HG03378 (cell line): ENCODE measurements around the gene MTHFD1L.
"Not testable (repeated sequence)": the region's sequence is repeated elsewhere in the genome, so short reads cannot be mapped to it uniquely, and the experiment has no call there.

Source experiments
- ATAC-seq: cut with Tn5 transposase; IDR thresholded peaks from one replicate; pipeline ENCODE4 v1.9.1; 2021; ENCODE audit warnings: mild to moderate bottlenecking, moderate library complexity; ENCODE audit not compliant: unreplicated experiment

MTHFD1L gene

DNA sequence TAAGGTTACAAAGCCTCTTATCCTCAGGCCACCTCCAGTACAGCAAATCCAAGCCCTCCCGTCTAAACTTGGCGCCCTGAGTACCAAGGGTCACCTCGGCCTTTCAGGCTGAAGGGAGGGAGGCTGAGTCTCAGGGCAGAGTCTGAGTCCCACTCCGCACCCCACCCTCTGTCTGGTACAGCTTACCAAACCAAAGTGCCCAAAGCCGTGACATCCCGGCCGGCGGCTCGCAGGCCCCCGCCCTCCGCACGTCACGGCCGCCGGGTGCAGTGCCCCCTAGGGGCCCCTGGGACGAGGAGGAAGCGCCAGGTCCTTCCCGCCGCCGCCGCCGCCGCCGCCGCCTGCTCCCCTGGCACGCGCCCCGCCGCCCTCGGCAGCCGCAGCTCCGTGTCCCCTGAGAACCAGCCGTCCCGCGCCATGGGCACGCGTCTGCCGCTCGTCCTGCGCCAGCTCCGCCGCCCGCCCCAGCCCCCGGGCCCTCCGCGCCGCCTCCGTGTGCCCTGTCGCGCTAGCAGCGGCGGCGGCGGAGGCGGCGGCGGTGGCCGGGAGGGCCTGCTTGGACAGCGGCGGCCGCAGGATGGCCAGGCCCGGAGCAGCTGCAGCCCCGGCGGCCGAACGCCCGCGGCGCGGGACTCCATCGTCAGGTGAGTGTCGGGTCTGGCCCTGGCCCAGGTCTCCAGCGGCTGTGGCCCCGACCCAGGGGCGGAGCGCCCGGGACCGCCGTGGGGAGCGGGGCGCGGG is at the start of gene MTHFD1L:
MTHFD1L (plus strand) TSS at position 297 of the 741 bp plus-strand sequence; CDS start at position 418, 121 bp downstream.
- peak; percentile 77 for ATAC-seq

DNA sequence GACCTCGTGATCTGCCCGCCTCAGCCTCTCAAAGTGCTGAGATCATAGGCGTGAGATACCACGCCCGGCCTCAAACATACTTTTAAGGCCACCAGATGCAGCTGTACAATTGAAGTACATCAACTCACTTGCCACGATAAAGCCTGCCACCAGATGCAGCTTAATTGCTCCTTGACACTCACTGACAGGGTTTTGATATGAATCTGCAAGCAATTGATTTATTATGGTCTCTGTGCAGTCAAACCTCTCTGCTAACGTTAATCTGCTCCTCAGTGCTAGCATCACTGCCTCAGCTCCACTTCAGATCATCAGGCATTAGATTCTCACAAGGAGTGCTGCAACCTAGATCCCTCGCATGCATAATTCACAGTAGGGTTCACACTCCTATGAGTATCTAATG is 48.9 kb upstream of the MTHFD1L start:
- not testable (repeated sequence) for ATAC-seq

DNA sequence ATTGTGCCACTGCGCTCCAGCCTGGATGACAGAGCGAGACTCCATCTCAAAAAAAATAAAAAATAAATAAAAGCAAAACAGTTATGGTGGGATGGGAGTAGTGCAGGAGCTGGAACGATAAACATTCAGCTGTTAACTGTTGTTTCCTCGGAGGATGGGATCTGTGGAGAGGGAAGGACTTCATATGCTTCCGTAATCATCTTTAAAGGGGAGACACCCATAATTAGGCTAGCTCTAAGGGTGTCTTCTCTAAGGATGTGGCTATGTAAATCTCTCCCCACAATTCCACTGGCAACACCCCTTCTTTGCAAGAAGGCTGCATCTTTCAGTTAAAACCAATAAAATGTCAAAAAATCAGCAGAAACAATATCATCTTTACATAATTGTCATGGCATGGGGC is 42.6 kb upstream of the MTHFD1L start:
- ATAC-seq: no peak

DNA sequence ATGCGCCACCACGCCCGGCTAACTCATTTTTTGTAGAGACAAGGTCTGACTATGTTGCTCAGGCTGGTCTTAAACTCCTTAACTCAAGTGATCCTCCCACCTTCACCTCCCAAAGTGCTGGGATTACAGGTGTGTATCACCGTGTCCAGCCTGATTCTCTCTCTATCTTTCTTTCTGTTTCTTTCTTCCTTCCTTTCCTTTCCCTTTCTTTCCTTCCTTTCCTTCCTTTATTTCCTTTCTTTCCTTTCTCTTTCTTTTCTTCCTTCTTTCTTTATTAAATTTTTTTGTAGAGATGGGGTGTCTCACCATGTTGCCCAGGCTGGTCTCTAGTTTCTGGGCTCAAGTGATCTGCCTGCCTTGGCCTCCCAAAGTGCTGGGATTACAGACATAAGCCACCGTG is 38.7 kb upstream of the MTHFD1L start:
- no peak for ATAC-seq

DNA sequence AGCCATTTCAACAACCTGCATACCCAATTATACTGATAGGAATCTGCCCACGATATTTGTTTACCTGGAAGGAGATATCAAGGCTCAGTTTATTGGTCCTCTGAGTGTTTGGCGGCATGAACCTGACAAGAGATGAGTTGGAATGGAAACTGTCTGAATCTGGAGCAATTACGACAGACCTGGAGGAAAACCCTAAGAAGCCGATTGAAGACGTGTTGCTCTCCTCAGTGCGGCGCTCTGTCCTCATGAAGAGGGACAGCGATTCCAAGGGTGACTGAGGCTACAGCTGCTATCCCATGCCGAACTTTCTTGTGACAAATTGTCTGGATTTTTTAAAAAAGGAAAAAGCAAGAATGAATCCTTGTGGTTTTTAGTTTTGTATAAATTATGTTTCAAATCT is 37.4 kb upstream of the MTHFD1L start:
- not testable (repeated sequence) for ATAC-seq

DNA sequence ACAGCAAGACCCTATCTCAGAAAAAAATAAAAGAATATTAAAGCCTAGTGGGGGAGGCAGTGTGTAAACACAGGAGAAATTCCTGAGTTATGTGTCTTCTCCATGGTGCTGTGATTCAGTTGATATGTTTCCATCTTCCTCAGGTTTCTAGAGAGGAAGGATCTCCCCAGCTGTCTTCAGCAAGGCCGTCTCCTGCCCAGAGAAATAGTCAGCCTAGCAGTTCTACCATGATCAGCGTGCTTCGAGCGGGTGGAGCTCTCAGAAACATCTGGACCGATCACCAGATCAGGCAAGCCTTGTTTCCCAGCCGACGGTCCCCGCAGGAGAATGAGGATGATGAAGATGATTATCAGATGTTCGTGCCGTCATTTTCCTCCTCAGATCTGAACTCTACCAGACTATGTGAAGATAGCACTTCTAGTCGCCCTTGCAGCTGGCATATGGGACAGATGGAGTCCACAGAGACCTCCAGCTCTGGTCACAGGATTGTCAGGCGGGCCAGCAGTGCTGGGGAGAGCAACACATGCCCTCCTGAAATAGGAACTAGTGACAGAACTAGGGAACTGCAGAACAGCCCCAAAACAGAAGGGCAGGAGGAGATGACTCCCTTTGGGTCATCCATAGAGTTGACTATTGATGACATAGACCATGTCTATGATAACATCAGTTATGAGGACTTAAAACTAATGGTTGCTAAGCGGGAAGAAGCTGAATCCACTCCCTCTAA is 34.9 kb upstream of the MTHFD1L start:
- ATAC-seq: no peak

DNA sequence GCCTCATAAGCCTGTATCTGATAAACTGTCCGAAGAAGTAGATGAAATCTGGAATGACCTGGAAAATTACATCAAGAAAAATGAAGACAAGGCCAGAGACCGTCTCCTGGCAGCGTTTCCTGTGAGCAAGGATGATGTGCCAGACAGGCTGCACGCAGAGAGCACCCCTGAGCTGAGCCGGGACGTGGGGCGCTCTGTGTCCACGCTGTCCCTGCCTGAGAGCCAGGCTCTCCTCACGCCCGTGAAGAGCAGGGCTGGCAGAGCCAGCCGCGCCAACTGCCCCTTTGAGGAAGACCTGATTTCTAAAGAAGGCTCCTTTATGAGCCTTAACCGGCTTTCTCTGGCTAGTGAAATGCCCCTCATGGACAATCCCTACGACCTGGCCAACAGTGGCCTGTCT is 33.9 kb upstream of the MTHFD1L start:
- ATAC-seq: no peak

DNA sequence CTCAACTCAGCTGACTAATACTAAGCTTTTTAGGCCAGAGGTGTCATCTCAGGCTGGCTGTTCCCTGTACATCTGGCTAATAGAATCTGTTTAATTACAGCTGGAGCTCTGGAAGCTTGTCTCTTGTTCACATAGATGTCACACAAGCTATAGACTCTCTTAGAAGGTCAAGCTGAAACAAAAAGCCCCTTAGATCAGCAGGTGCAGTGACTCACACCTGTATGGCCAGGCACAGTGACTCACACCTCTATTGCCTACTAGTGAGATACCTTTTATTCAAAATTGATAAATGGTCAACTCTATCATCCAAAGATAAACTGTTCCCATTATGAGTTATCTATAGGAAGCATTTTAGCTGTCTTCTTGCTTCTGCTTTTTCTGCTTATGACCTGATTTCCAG is 29.9 kb upstream of the MTHFD1L start:
- ATAC-seq: no peak

DNA sequence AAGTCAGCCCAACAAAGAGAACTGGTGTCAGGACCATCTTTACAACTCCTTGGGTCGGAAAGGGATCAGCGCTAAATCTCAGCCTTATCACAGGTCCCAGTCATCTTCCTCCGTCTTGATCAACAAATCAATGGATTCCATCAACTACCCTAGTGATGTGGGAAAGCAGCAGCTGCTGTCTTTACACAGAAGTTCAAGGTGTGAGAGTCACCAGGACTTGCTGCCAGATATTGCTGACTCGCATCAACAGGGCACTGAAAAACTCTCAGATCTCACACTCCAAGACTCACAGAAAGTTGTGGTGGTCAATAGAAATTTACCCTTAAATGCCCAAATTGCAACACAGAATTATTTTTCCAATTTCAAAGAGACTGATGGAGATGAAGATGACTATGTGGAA is 25.3 kb upstream of the MTHFD1L start:
- no peak for ATAC-seq

DNA sequence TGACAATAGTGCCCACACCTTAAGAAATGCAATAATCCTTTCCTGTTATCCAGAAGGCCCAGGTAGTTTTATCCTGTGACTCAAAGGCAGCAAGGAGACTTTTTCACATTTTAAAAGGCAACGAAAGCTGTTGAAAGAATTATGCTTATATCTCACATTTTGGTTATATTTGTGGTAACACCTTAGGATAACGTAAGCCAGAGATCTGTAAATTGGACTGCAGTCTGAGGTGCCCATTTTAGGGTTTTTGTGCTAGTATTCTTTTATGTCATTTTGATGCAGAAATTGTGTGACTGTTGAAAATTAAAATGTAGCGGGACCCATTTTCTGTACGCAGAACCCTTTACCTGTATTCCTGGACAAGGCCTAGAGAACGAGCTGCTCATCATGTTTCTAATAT is 24.3 kb upstream of the MTHFD1L start:
- ATAC-seq: no peak

DNA sequence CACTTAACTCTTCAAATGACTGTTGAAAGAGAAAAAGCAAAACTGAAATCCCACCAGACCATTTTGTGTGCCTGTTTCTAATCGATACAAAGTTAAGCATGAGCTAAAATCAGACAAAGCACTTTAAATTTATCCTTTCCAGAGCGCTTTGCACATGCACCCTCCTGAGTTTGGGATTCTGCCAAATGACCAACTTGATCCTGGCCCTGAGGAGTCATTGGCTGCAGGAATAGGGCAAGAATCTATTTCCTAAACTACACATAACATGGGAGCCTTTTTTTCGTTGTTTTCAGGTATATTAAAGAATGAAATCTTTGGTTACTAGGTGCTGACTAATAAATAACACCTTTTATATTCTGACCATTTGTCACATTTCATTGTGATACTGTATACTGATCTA is 23.8 kb upstream of the MTHFD1L start:
- ATAC-seq: no peak

DNA sequence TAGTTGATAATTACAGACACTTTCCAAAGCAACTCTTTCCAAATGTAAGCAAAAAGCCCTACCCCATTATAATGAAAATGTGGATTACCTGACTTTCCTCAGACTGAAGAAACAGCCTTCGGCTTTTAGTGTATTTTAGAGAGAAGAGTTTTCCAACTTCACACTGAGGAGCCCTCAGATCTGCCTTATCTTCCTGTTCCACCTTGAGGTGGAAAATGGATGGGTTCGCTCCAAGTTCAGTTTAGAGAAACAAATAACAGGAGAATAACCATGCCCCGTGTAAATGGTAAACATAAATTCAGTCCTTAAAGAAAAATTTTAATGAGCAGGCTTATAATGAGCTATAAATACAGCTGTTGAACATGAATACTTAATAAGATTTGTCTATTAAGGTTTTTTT is 21.1 kb upstream of the MTHFD1L start:
- no peak for ATAC-seq

DNA sequence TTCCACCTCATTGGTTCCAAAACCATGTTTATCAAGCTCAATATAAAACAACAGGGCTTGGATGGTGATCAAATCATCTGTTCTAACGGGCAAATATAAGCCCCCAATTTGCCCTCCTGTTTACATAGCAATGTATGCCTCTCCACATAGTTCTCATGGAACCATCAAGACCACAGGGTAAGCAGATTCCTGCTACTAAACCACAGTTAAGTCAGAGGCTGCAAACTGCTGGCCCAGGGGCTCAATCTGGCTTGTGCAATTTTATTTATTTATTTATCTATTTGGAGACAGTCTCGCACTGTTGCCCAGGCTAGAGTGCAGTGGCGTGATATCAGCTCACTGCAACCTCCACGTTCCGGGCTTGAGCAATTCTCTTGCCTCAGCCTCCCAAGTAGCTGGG is 18.9 kb upstream of the MTHFD1L start:
- ATAC-seq: no peak

DNA sequence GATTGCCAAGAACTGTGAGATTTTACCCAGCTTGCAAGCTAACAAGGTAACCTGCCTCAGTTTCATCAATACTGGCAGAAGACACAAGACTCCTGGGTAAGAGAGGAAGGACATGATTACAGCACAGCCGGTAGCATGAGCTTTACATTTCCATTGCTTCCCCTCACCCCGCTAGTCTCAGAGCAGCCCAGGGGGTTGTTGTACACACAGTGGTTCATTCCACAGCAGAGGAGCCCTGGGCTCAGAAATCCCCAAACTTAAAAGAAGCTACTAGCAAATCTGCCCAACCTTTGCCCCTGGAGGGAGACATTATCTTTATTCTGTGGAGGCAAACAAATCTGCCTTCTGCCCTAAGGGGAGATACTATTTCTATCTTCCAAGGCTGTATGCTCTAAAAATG is 17.1 kb upstream of the MTHFD1L start:
- no peak for ATAC-seq

DNA sequence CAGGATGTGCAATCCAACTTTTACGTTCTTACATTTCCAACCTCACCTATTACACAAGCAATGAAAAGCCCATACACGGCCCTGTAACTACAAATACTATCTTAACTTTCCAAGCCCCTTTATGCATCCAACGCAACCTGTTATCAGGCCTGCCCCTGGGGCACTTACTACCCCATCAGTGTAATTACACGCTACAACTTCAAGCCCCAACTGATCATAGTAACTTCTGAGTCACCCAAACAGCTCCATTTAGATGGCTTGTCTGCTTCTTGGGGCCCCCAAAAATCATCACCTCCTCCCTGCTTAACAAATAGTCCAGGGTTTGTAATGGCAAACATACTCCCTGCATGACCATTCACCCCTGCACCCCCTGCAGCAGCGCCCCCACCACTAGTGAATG is 11.1 kb upstream of the MTHFD1L start:
- ATAC-seq: not testable (repeated sequence)

DNA sequence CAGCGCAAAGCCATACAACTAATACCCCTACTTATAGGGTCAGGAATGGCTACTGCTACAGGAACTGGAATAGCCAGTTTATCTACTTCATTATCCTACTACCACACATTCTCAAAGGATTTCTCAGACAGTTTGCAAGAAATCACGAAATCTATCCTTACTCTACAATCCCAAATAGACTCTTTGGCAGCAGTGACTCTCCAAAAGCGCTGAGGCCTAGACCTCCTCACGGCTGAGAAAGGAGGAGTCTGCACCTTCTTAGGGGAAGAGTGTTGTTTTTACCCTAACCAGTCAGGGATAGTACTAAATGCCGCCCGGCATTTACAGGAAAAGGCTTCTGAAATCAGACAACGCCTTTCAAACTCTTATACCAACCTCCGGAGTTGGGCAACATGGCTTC is 10.3 kb upstream of the MTHFD1L start:
- ATAC-seq: not testable (repeated sequence)

DNA sequence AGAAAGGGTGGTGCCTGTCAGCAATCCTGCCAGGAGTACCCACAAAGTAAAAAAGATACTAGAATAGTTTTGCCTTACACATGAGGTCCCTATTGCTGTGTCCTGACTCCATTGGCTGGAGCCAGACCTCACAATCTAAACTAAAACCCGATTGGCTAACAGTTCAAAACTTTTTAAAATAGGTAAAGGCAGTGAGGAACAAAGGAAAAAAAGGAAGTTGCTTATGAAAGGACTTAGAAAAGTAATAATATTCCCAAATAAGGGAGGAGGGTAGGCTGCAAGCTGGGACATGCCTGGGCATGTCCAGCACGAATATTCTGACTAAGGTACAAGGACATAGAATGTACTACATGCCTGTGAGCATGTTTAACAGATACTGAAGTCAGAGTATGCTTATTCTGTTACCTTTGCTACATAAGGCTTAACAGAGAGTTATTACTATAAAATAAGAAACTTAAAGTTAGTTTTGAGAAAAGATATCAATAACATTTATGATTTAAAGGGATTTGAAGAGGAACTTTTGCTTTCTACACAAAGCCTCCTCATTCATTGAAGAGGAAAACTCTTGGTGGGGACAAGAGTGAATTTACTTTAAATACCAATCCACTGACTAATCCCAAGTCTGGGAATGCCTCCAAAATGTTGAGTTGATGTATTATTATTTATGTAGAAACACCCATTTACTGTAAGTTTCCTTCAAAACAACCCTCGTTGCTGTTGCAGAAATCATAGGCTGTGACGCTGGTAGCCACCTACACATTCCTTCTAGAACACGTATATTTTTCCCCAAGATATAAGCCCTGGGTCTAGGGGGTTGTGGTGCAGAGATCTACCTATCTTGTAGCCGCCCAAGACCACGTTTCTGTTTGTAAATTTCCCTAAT is 8.2 kb upstream of the MTHFD1L start:
- no peak for ATAC-seq

DNA sequence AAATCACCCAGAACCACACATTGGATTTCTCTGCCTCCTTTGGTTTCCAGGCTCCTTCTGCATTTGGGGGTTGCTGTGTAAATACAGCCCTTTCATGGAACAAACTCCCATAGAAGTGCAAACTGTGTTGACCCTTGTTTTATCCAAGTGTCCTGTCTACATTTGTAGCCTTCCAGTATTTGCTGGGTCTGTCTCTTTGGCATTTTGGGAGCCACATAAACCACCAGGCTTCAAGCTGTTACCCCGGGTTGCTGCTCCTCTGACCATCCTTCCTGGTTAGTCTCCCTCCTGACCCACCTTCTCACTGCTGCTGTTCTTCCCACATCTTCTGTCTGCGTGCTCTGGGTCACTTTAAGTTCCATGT is 7.6 kb upstream of the MTHFD1L start:
- ATAC-seq: no peak

DNA sequence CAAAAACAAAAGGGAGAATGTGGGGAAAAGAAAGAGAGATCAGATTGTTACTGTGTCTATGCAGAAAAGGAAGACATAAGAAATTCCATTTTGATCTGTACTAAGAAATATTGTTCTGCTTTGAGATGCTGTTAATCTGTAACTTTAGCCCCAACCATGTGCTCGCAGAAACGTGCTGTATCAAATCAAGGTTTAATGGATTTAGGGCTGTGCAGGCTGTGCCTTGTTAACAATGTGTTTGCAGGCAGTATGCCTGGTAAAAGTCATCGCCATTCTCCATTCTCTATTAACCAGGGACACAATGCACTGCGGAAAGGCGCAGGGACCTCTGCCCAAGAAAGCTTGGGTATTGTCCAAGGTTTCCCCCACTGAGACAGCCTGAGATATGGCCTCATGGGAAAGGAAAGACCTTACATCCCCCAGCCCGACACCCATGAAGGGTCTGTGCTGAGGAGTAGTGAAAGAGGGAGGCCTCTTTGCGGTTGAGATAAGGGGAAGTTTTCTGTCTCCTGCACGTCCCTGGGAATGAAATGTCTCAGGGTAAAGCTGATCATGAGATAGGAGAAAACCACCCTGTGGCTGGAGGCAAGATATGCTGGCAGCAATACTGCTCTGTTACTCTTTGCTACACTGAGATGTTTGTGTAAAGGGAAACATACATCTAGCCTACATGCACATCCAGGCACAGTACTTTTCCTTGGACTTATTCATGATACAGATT is 3.9 kb upstream of the MTHFD1L start:
- ATAC-seq: not testable (repeated sequence)

DNA sequence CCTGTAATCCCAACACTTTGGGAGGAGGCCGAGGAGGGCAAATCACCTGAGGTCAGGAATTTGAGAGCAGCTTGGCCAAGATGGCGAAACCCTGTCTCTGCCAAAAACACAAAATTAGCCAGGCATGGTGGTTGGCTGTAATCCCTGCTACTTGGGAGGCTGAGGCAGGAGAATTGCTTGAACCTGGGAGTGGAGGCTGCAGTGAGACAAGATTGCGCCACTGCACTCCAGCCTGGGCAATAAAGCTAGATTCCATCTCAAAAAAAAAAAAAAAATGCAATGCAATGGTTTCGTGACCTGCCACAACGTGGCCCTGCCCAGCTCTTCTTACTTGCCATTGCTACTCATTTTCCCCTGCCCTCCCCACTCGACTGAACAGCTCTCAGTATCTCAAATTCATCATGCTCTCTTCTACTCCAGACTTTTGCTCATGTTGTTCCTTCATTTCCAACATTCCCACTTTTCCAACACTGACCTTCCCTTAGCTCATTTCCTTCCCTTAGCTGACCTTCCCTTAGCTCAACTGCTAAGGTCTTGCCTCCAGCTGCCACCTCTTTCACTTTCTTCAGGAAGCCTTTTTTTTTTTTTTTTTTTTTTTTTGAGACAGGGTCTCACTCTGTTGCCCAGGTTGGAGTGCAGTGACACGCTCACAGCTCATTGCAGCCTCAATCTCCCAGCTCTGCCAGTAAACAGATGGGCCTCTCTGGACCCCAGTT is 2.1 kb upstream of the MTHFD1L start:
- no peak for ATAC-seq
